GM23338 (cell line): ENCODE measurements around the gene SEL1L2. TPM values are rescaled to one million over a fixed set of nuclear protein-coding genes. Genes with fewer than 3 reads are reported as not detected.

Experiments used
- ATAC-seq: fragments of 200-7000 bp; cut with Tn5 transposase; 3 replicates; pipeline ENCODE4 v1.9.1; 2020
- DNase-seq: peaks from one replicate; pipeline ENCODE4 v3.0.0-alpha.2; 2015; ENCODE audit warnings: low spot score
- H2AFZ ChIP-seq: fragments of 200-600 bp; sonication (generic); 2 replicates; pipeline ENCODE4 v1.8.0; 2016; ENCODE audit warnings: antibody characterized with exemption, mild to moderate bottlenecking, moderate library complexity
- H3F3A ChIP-seq: fragments of 200-600 bp; sonication (generic); replicated peaks from 2 replicates; pipeline ENCODE4 v1.8.0; 2017; ENCODE audit warnings: antibody characterized with exemption, mixed run types, low read depth
- H3K27ac ChIP-seq: fragments of 200-600 bp; sonication (generic); 2 replicates; pipeline ENCODE4 v1.6.1; 2016; ENCODE audit warnings: low read depth
- H3K27me3 ChIP-seq: fragments of 200-600 bp; sonication (generic); 2 replicates; pipeline ENCODE4 v1.8.0; 2016; ENCODE audit warnings: mild to moderate bottlenecking, mixed run types, moderate library complexity; ENCODE audit not compliant: insufficient read depth
- H3K36me3 ChIP-seq: fragments of 200-600 bp; sonication (generic); 2 replicates; pipeline ENCODE4 v1.8.0; 2016; ENCODE audit warnings: mild to moderate bottlenecking; ENCODE audit not compliant: insufficient read depth
- H3K4me1 ChIP-seq: fragments of 200-600 bp; sonication (generic); 2 replicates; pipeline ENCODE4 v1.8.0; 2016; ENCODE audit warnings: mild to moderate bottlenecking, moderate library complexity; ENCODE audit not compliant: insufficient read depth
- H3K4me2 ChIP-seq: fragments of 200-600 bp; sonication (generic); 2 replicates; pipeline ENCODE4 v1.7.1; 2017; ENCODE audit warnings: mixed run types
- H3K4me3 ChIP-seq: fragments of 200-600 bp; sonication (generic); 2 replicates; pipeline ENCODE4 v1.6.1; 2016; ENCODE audit warnings: mixed run types
- H3K79me2 ChIP-seq: fragments of 200-600 bp; sonication (generic); replicated peaks from 2 replicates; pipeline ENCODE4 v1.8.0; 2017; ENCODE audit warnings: mild to moderate bottlenecking; ENCODE audit not compliant: insufficient read depth
- H3K9me2 ChIP-seq: fragments of 200-600 bp; sonication (generic); 2 replicates; pipeline ENCODE4 v1.8.0; 2017; ENCODE audit not compliant: insufficient read depth
- H4K20me1 ChIP-seq: fragments of 200-600 bp; sonication (generic); replicated peaks from 2 replicates; pipeline ENCODE4 v1.8.0; 2017; ENCODE audit warnings: mild to moderate bottlenecking; ENCODE audit not compliant: insufficient read depth
- H3K27ac Mint-ChIP-seq: 2 replicates; pipeline ENCODE4 v1.8.0; 2020; ENCODE audit warnings: inconsistent platforms, mild to moderate bottlenecking, moderate library complexity, mixed read lengths
- H3K27me3 Mint-ChIP-seq: 3 replicates; pipeline ENCODE4 v1.8.0; 2022; ENCODE audit warnings: low read depth, mild to moderate bottlenecking, moderate library complexity, mixed read lengths, inconsistent platforms; ENCODE audit not compliant: insufficient read depth, poor library complexity
- H3K36me3 Mint-ChIP-seq: 3 replicates; pipeline ENCODE4 v1.8.0; 2021; ENCODE audit warnings: low read depth, mild to moderate bottlenecking, inconsistent platforms, moderate library complexity, mixed read lengths
- H3K4me1 Mint-ChIP-seq: 3 replicates; pipeline ENCODE4 v1.8.0; 2020; ENCODE audit warnings: mild to moderate bottlenecking, inconsistent platforms, mixed read lengths
- H3K4me3 Mint-ChIP-seq: 3 replicates; pipeline ENCODE4 v1.8.0; 2021; ENCODE audit warnings: moderate library complexity, mild to moderate bottlenecking, inconsistent platforms, mixed read lengths
- H3K9me3 Mint-ChIP-seq: 3 replicates; pipeline ENCODE4 v1.8.0; 2020; ENCODE audit warnings: moderate library complexity, mild to moderate bottlenecking, inconsistent platforms, mixed read lengths
- EZH2phosphoT487 ChIP-seq: fragments of 200-600 bp; sonication (generic); IDR thresholded peaks from one replicate; pipeline ENCODE4 v1.8.1; 2018; ENCODE audit warnings: antibody characterized with exemption; ENCODE audit not compliant: unreplicated experiment
- POLR2AphosphoS5 ChIP-seq: IDR thresholded peaks from 2 replicates; pipeline ENCODE4 v1.6.1; 2016; ENCODE audit warnings: antibody characterized with exemption, low read depth
- STAT1 ChIP-seq: IDR thresholded peaks from one replicate; pipeline ENCODE4 v1.6.1; 2016; ENCODE audit warnings: antibody characterized with exemption; ENCODE audit not compliant: unreplicated experiment
- polyA plus RNA-seq: library from polyadenylated mRNA; unstranded; fragments of >200 nt; fragmentation: Nextera tagmentation; extraction: Ambion mirVana; gene quantifications from 2 replicates; pipeline ENCODE4 v1.2.1, GENCODE V29; 2016
- total RNA-seq: library from RNA; depleted of rRNA; stranded (reverse); fragments of >200 nt; shearing (Covaris generic); gene quantifications from 2 replicates; pipeline ENCODE4 v1.2.3, GENCODE V29; 2014
- TF ChIP-seq, protein P1 (sequence below): IDR thresholded peaks from one replicate; pipeline ENCODE4 v1.6.1; 2018; ENCODE audit warnings: antibody characterized with exemption; ENCODE audit not compliant: unreplicated experiment
- TF ChIP-seq, protein P2 (sequence below), 2 experiments: fragments of 200-600 bp in 1 of 2; sonication (generic) in 1 of 2; conservative IDR thresholded peaks; 2 replicates each; pipeline versions ENCODE4 v1.5.1 to v1.6.1; 2016 to 2017; ENCODE audit warnings: antibody characterized with exemption in 2 of 2, low read depth in 2 of 2, mild to moderate bottlenecking in 2 of 2, moderate library complexity in 1 of 2
- TF ChIP-seq, protein P3 (sequence below): IDR thresholded peaks from 2 replicates; pipeline ENCODE4 v1.6.1; 2016; ENCODE audit warnings: antibody characterized with exemption
- TF ChIP-seq, protein P4 (sequence below): fragments of 250-450 bp; sonication (Bioruptor Pico); IDR thresholded peaks from 2 replicates; pipeline ENCODE4 v1.5.0; 2020; ENCODE audit warnings: mild to moderate bottlenecking, moderate library complexity

SEL1L2 gene
- total and polyA plus RNA-seq, 2 experiments from 2014 or later, result not detected

DNA sequence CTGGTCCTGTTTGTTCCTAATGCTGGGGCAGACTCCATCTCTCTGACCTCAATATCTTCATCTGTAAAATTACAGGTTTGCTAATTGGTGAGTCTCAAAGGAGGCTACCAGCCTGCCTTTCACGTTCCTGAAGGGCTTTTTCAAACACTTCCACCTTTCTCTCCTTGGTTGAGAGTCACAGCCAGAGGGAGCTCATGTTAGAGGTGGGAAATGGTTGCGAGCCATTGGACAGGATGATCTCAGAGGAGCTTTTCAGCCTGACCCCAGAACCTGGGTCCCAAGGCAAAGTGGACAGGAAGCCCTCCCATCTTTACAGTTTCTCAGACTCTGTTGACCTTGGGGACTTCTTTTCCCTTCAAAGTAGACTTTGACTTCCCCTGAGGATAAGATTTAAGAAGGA lies 168.0 kb downstream of the SEL1L2 start:
- H3K9me3 Mint-ChIP-seq, result no peaks in the 10 kb centered on the region
- H2AFZ ChIP-seq, result no peak overlapping the region
- H4K20me1 ChIP-seq, result no peaks in the 10 kb centered on the region
- no peak overlapping the region for H3K4me2 ChIP-seq
- no peaks in the 10 kb centered on the region for H3F3A ChIP-seq
- no peaks in the 10 kb centered on the region for H3K27me3 Mint-ChIP-seq
- H3K4me3 ChIP-seq, result no peak overlapping the region
- ATAC-seq, result peak; percentile 71
- H3K9me2 ChIP-seq, result no peaks in the 10 kb centered on the region
- H3K27ac ChIP-seq, result no peak overlapping the region
- no peaks in the 10 kb centered on the region for H3K4me1 ChIP-seq
- no peaks in the 10 kb centered on the region for H3K27me3 ChIP-seq
- H3K4me3 Mint-ChIP-seq, result no peak overlapping the region
- H3K36me3 ChIP-seq, result no peaks in the 10 kb centered on the region
- peaks cover 6% of the 10 kb centered on the region for H3K4me1 Mint-ChIP-seq
- no peak for TF ChIP-seq STAT1
- TF ChIP-seq, protein P1, sequence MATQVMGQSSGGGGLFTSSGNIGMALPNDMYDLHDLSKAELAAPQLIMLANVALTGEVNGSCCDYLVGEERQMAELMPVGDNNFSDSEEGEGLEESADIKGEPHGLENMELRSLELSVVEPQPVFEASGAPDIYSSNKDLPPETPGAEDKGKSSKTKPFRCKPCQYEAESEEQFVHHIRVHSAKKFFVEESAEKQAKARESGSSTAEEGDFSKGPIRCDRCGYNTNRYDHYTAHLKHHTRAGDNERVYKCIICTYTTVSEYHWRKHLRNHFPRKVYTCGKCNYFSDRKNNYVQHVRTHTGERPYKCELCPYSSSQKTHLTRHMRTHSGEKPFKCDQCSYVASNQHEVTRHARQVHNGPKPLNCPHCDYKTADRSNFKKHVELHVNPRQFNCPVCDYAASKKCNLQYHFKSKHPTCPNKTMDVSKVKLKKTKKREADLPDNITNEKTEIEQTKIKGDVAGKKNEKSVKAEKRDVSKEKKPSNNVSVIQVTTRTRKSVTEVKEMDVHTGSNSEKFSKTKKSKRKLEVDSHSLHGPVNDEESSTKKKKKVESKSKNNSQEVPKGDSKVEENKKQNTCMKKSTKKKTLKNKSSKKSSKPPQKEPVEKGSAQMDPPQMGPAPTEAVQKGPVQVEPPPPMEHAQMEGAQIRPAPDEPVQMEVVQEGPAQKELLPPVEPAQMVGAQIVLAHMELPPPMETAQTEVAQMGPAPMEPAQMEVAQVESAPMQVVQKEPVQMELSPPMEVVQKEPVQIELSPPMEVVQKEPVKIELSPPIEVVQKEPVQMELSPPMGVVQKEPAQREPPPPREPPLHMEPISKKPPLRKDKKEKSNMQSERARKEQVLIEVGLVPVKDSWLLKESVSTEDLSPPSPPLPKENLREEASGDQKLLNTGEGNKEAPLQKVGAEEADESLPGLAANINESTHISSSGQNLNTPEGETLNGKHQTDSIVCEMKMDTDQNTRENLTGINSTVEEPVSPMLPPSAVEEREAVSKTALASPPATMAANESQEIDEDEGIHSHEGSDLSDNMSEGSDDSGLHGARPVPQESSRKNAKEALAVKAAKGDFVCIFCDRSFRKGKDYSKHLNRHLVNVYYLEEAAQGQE, result no peak
- TF ChIP-seq, protein P2, sequence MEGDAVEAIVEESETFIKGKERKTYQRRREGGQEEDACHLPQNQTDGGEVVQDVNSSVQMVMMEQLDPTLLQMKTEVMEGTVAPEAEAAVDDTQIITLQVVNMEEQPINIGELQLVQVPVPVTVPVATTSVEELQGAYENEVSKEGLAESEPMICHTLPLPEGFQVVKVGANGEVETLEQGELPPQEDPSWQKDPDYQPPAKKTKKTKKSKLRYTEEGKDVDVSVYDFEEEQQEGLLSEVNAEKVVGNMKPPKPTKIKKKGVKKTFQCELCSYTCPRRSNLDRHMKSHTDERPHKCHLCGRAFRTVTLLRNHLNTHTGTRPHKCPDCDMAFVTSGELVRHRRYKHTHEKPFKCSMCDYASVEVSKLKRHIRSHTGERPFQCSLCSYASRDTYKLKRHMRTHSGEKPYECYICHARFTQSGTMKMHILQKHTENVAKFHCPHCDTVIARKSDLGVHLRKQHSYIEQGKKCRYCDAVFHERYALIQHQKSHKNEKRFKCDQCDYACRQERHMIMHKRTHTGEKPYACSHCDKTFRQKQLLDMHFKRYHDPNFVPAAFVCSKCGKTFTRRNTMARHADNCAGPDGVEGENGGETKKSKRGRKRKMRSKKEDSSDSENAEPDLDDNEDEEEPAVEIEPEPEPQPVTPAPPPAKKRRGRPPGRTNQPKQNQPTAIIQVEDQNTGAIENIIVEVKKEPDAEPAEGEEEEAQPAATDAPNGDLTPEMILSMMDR (conservative IDR thresholded peaks at IDR 0.05; ENCODE audit: low read depth in 2 of 2), result peak; percentile 35 to 64
- no peak overlapping the region for H3K27ac Mint-ChIP-seq
- H3K79me2 ChIP-seq, result no peaks in the 10 kb centered on the region
- DNase-seq, result peak; percentile 51
- H3K36me3 Mint-ChIP-seq, result peaks cover 9% of the 10 kb centered on the region; the same call in 2 of the 3 replicates

DNA sequence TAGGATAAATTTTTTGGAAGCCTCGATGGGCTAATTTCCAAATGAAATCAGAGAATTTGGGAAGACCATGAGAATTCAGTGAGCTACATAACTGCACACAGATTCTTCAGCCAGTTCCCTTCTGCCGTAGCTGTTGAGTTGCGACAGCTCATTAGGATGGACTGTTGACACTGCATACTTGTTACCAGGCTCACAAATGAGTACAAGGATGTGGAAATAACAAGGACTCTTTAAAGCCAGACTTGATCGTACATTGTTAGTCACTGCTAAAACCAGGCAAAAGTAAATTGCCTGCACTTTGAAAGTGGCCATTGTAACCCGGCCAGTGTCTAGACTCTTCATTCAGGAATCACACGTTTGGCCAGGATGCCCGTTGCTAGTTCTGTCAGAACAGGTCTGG lies 168.5 kb downstream of the SEL1L2 start:
- ATAC-seq, result no peak
- Mint-ChIP-seq H3K36me3 (peaks cover 12% of the 10 kb centered on the region; the same call in 2 of the 3 replicates), H3K27me3 (no peaks in the 10 kb centered on the region), H3K27ac (no peak overlapping the region), H3K4me1 (peaks cover 6% of the 10 kb centered on the region), H3K4me3 (no peak overlapping the region), H3K9me3 (no peaks in the 10 kb centered on the region)
- Histone ChIP-seq H2AFZ (no peak overlapping the region), H3K9me2 (no peaks in the 10 kb centered on the region), H4K20me1 (no peaks in the 10 kb centered on the region), H3K4me1 (no peaks in the 10 kb centered on the region), H3F3A (no peaks in the 10 kb centered on the region), H3K4me3 (no peak overlapping the region), H3K4me2 (no peak overlapping the region), H3K36me3 (peaks cover 4% of the 10 kb centered on the region; the same call in 1 of the 2 replicates), H3K27me3 (no peaks in the 10 kb centered on the region), H3K27ac (no peak overlapping the region), H3K79me2 (no peaks in the 10 kb centered on the region)
- no peak for DNase-seq
- TF ChIP-seq, protein P3, sequence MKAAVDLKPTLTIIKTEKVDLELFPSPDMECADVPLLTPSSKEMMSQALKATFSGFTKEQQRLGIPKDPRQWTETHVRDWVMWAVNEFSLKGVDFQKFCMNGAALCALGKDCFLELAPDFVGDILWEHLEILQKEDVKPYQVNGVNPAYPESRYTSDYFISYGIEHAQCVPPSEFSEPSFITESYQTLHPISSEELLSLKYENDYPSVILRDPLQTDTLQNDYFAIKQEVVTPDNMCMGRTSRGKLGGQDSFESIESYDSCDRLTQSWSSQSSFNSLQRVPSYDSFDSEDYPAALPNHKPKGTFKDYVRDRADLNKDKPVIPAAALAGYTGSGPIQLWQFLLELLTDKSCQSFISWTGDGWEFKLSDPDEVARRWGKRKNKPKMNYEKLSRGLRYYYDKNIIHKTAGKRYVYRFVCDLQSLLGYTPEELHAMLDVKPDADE, result no peak
- TF ChIP-seq EZH2phosphoT487 (no peak), STAT1 (no peak), POLR2AphosphoS5 (no peak)
- TF ChIP-seq, protein P4, sequence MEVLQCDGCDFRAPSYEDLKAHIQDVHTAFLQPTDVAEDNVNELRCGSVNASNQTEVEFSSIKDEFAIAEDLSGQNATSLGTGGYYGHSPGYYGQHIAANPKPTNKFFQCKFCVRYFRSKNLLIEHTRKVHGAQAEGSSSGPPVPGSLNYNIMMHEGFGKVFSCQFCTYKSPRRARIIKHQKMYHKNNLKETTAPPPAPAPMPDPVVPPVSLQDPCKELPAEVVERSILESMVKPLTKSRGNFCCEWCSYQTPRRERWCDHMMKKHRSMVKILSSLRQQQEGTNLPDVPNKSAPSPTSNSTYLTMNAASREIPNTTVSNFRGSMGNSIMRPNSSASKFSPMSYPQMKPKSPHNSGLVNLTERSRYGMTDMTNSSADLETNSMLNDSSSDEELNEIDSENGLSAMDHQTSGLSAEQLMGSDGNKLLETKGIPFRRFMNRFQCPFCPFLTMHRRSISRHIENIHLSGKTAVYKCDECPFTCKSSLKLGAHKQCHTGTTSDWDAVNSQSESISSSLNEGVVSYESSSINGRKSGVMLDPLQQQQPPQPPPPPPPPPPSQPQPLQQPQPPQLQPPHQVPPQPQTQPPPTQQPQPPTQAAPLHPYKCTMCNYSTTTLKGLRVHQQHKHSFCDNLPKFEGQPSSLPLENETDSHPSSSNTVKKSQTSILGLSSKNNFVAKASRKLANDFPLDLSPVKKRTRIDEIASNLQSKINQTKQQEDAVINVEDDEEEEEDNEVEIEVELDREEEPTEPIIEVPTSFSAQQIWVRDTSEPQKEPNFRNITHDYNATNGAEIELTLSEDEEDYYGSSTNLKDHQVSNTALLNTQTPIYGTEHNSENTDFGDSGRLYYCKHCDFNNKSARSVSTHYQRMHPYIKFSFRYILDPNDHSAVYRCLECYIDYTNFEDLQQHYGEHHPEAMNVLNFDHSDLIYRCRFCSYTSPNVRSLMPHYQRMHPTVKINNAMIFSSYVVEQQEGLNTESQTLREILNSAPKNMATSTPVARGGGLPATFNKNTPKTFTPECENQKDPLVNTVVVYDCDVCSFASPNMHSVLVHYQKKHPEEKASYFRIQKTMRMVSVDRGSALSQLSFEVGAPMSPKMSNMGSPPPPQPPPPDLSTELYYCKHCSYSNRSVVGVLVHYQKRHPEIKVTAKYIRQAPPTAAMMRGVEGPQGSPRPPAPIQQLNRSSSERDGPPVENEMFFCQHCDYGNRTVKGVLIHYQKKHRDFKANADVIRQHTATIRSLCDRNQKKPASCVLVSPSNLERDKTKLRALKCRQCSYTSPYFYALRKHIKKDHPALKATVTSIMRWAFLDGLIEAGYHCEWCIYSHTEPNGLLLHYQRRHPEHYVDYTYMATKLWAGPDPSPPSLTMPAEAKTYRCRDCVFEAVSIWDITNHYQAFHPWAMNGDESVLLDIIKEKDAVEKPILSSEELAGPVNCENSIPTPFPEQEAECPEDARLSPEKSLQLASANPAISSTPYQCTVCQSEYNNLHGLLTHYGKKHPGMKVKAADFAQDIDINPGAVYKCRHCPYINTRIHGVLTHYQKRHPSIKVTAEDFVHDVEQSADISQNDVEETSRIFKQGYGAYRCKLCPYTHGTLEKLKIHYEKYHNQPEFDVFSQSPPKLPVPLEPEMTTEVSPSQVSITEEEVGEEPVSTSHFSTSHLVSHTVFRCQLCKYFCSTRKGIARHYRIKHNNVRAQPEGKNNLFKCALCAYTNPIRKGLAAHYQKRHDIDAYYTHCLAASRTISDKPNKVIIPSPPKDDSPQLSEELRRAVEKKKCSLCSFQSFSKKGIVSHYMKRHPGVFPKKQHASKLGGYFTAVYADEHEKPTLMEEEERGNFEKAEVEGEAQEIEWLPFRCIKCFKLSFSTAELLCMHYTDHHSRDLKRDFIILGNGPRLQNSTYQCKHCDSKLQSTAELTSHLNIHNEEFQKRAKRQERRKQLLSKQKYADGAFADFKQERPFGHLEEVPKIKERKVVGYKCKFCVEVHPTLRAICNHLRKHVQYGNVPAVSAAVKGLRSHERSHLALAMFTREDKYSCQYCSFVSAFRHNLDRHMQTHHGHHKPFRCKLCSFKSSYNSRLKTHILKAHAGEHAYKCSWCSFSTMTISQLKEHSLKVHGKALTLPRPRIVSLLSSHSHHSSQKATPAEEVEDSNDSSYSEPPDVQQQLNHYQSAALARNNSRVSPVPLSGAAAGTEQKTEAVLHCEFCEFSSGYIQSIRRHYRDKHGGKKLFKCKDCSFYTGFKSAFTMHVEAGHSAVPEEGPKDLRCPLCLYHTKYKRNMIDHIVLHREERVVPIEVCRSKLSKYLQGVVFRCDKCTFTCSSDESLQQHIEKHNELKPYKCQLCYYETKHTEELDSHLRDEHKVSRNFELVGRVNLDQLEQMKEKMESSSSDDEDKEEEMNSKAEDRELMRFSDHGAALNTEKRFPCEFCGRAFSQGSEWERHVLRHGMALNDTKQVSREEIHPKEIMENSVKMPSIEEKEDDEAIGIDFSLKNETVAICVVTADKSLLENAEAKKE (CRISPR knock-in tag), result no peak
